Motor neuron (in vitro differentiated cells): Measurements from ENCODE around the gene ZSWIM9. TPM values are rescaled to one million over a fixed set of nuclear protein-coding genes. Genes with fewer than 3 reads are reported as not detected.
"Not testable (repeated sequence)": the region's sequence is repeated elsewhere in the genome, so short reads cannot be mapped to it uniquely, and the experiment has no call there.

Experiments used
- ATAC-seq, 8 experiments: fragments of 200-7000 bp; cut with Tn5 transposase; replicated peaks in 6 of 8; 2 replicates each; pipeline ENCODE4 v1.8.0; 2021; ENCODE audit warnings: mild to moderate bottlenecking in 8 of 8, moderate library complexity in 8 of 8
- H3K27ac ChIP-seq, 2 donors: fragments of 250-450 bp; sonication (Bioruptor Pico); 2 replicates each; pipeline ENCODE4 v1.9.0; 2021; ENCODE audit warnings: antibody characterized with exemption in 2 of 2, mild to moderate bottlenecking in 2 of 2, moderate library complexity in 1 of 2
- H3K4me1 ChIP-seq, 2 donors: fragments of 250-450 bp; sonication (Bioruptor Pico); replicated peaks in 1 of 2; 2 replicates each; pipeline ENCODE4 v1.6.1; 2021; ENCODE audit warnings: antibody characterized with exemption in 2 of 2, mild to moderate bottlenecking in 2 of 2, moderate library complexity in 1 of 2
- H3K4me3 ChIP-seq, 5 donors: fragments of 250-450 bp; sonication (Bioruptor Pico); 2 replicates each; pipeline ENCODE4 v1.9.0; 2021; ENCODE audit warnings: antibody characterized with exemption in 5 of 5, mild to moderate bottlenecking in 5 of 5, moderate library complexity in 4 of 5
- WGBS, 10 experiments: fragments of 450-650 bp; shearing (Covaris generic); methylation state at CpG; one replicate each; pipeline ENCODE4 v1.0.0; 2022; 5-methylcytosine and 5-hydroxymethylcytosine counted together
- in situ Hi-C, 9 experiments: fragments of 400-800 bp; cut with MboI; loops; one replicate each; pipeline ENCODE4 v1.15.0; 2021; ENCODE audit warnings: low sequenced_read_pairs in 9 of 9, low pct_unique_long_range_greater_than_20kb in 2 of 9; ENCODE audit not compliant: unreplicated experiment in 9 of 9
- total RNA-seq, 8 experiments: library from RNA; unstranded; fragments of 300-600 nt; gene quantifications; 2 replicates each; pipeline versions ENCODE4 v1.2.3 to v1.2.4, GENCODE V29; 2022

The ZSWIM9 gene
- total RNA-seq, 8 experiments from 2014 or later: 1.1 to 3.9 (median 2.4) TPM

- Histone ChIP-seq H3K4me1 (peaks cover 5% of the 10 kb centered on the region in 2 donors), H3K27ac (peak overlapping the region; percentile 0 to 31), H3K4me3 (peak overlapping the region; percentile 33 to 44 (median 34))
- 0 to 2% (median 0%) methylated on average over 1 to 24 of the region's 34 CpGs; no CpG with 5 or more reads in 1 of the 10 experiments for WGBS, 10 experiments
- ATAC-seq: peak; percentile 95 to 98 (median 97)
- in situ Hi-C loops: no loop called here
These were observed 33.5 kb downstream of the ZSWIM9 start for GRCh38 chr19:48203794-48204628.

GRCh38 chr19:48206397-48207093 is 36.1 kb downstream of the ZSWIM9 start:
- H3K4me1 ChIP-seq: peaks cover 5% of the 10 kb centered on the region in 2 donors

GRCh38 chr19:48210005-48210404 is 39.5 kb downstream of the ZSWIM9 start:
- ATAC-seq: no peak
- in situ Hi-C loops: no loop called here
- no peaks in the 10 kb centered on the region for H3K4me1 ChIP-seq
- no peak overlapping the region for H3K4me3 ChIP-seq
- WGBS, 10 experiments: 51 to 100% (median 81%) methylated on average over 1 to 3 of the region's 3 CpGs
- no peak overlapping the region for H3K27ac ChIP-seq

More at GRCh38 chr19:48206397-48207093, 36.1 kb downstream of the ZSWIM9 start:
- Histone ChIP-seq H3K27ac (no peak overlapping the region), H3K4me3 (no peak overlapping the region)
- WGBS, 10 experiments: 90 to 100% (median 97%) methylated on average over 2 to 6 of the region's 9 CpGs; no CpG with 5 or more reads in 2 of the 10 experiments
- in situ Hi-C loops: no loop called here
- no peak for ATAC-seq

- 60 to 100% (median 92%) methylated on average over 1 to 5 of the region's 5 CpGs; no CpG with 5 or more reads in 1 of the 10 experiments for WGBS, 10 experiments
- Histone ChIP-seq H3K27ac (no peak overlapping the region), H3K4me3 (no peak overlapping the region), H3K4me1 (peaks cover 0 to 6% of the 10 kb centered on the region in 2 donors)
- in situ Hi-C loops: no loop called here
- no peak for ATAC-seq
These were observed 43.5 kb downstream of the ZSWIM9 start for GRCh38 chr19:48213959-48214358.

- ATAC-seq: no peak
- peaks cover 0 to 12% of the 10 kb centered on the region in 2 donors for H3K4me1 ChIP-seq
- in situ Hi-C loops: no loop called here
- H3K27ac ChIP-seq: no peak overlapping the region
- 66 to 100% (median 88%) methylated on average over 2 to 12 of the region's 14 CpGs; no CpG with 5 or more reads in 5 of the 10 experiments for WGBS, 10 experiments
- H3K4me3 ChIP-seq: no peak overlapping the region
These were observed 46.5 kb downstream of the ZSWIM9 start for GRCh38 chr19:48216933-48217332.

- Histone ChIP-seq H3K4me3 (no peak overlapping the region), H3K4me1 (peaks cover 0 to 12% of the 10 kb centered on the region in 2 donors), H3K27ac (peak overlapping the region in 1 of 2 donors; percentile 48)
- 43 to 77% (median 61%) methylated on average over 2 to 6 of the region's 6 CpGs; no CpG with 5 or more reads in 2 of the 10 experiments for WGBS, 10 experiments
- in situ Hi-C loops: no loop called here
- ATAC-seq: peak in 4 of 8 experiments; percentile 20 to 77 (median 56)
These were observed 48.5 kb downstream of the ZSWIM9 start for GRCh38 chr19:48218997-48219396.

GRCh38 chr19:48220784-48221183 is 50.3 kb downstream of the ZSWIM9 start:
- H3K4me1 ChIP-seq: peaks cover 0 to 12% of the 10 kb centered on the region in 2 donors
- H3K4me3 ChIP-seq, in situ Hi-C loops, H3K27ac ChIP-seq, ATAC-seq: not testable (repeated sequence)
- WGBS, 10 experiments: 83 to 100% (median 100%) methylated on average over 1 to 3 of the region's 3 CpGs; no CpG with 5 or more reads in 4 of the 10 experiments

GRCh38 chr19:48221628-48222027 is 51.1 kb downstream of the ZSWIM9 start:
- 76 to 100% (median 93%) methylated on average over 1 to 5 of the region's 5 CpGs for WGBS, 10 experiments

GRCh38 chr19:48230555-48231129 is 60.2 kb downstream of the ZSWIM9 start:
- WGBS, 10 experiments: 79 to 100% (median 90%) methylated on average over 1 to 9 of the region's 19 CpGs; no CpG with 5 or more reads in 3 of the 10 experiments
- no peak for ATAC-seq
- Histone ChIP-seq H3K4me1 (no peaks in the 10 kb centered on the region), H3K27ac (no peak overlapping the region), H3K4me3 (no peak overlapping the region)
- in situ Hi-C loops: no loop called here

More at GRCh38 chr19:48221628-48222027, 51.1 kb downstream of the ZSWIM9 start:
- in situ Hi-C loops: no loop called here
- peaks cover 0 to 12% of the 10 kb centered on the region in 2 donors for H3K4me1 ChIP-seq
- no peak overlapping the region for H3K27ac ChIP-seq
- no peak overlapping the region for H3K4me3 ChIP-seq
- ATAC-seq: no peak

GRCh38 chr19:48237057-48237456 is 66.6 kb downstream of the ZSWIM9 start:
- Histone ChIP-seq H3K4me3 (no peak overlapping the region), H3K4me1 (no peaks in the 10 kb centered on the region), H3K27ac (no peak overlapping the region)
- WGBS, 10 experiments: 43 to 100% (median 67%) methylated on average over 1 to 3 of the region's 3 CpGs; no CpG with 5 or more reads in 5 of the 10 experiments
- in situ Hi-C loops: no loop called here
- no peak for ATAC-seq

- H3K27ac ChIP-seq: no peak overlapping the region
- in situ Hi-C loops: no loop called here
- ATAC-seq: no peak
- H3K4me3 ChIP-seq: no peak overlapping the region
- 53 to 93% (median 83%) methylated on average over 2 to 6 of the region's 6 CpGs; no CpG with 5 or more reads in 2 of the 10 experiments for WGBS, 10 experiments
- H3K4me1 ChIP-seq: no peaks in the 10 kb centered on the region
These were observed 68.6 kb downstream of the ZSWIM9 start for GRCh38 chr19:48239120-48239519.

- H3K4me3 ChIP-seq: no peak overlapping the region
- in situ Hi-C loops: no loop called here
- H3K27ac ChIP-seq: no peak overlapping the region
- 75 to 100% (median 95%) methylated on average over 1 to 5 of the region's 9 CpGs; no CpG with 5 or more reads in 3 of the 10 experiments for WGBS, 10 experiments
- no peak for ATAC-seq
- no peaks in the 10 kb centered on the region for H3K4me1 ChIP-seq
These were observed 69.2 kb downstream of the ZSWIM9 start for GRCh38 chr19:48239582-48240141.
